Frontal cortex (tissue), 4 donors: ENCODE measurements around the gene SLFNL1. TPM values are rescaled to one million over a fixed set of nuclear protein-coding genes. Genes with fewer than 3 reads are reported as not detected.

ENCODE experiments used
- DNase-seq, 2 donors: peaks; one replicate each; pipeline ENCODE4 v3.0.0; 2012; ENCODE audit warnings: low spot score in 2 of 2
- FAIRE-seq: peaks from 2 replicates; lab custom pipeline; 2012; peaks lifted over from hg19 to GRCh38; lab: Jason Lieb, UNC
- total RNA-seq: library from RNA; depleted of rRNA; stranded (reverse); fragments of >200 nt; gene quantifications from one replicate; pipeline ENCODE4 v1.2.3, GENCODE V29; 2014
- donor health status: control.
- donor health status: control.
- donor health status: control.

SLFNL1 gene
- total RNA-seq, 1 donor from 2014 or later, result 0.82 TPM

DNA sequence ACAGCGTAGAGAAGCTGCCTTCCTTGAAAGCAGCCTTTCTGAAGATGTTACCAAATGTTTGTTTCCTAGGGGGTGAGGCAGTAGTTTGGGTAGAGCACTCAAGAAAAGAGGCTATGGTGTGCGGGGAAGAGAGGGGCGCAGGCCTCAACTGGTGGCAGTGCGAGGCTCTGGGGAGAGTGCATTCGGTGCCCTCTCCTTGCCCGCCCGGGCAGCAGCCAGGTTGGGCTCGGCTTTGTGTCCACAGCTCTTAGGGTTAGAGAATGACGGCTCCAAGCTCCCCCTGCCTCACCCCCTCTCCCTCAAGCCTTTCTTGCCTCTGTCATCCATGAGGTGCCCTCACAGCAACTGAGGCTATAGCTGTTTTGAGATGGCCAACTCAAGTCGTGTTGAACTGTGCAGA lies 899 bp upstream of the SLFNL1 start:
- FAIRE-seq (no peak), DNase-seq (no peak)

DNA sequence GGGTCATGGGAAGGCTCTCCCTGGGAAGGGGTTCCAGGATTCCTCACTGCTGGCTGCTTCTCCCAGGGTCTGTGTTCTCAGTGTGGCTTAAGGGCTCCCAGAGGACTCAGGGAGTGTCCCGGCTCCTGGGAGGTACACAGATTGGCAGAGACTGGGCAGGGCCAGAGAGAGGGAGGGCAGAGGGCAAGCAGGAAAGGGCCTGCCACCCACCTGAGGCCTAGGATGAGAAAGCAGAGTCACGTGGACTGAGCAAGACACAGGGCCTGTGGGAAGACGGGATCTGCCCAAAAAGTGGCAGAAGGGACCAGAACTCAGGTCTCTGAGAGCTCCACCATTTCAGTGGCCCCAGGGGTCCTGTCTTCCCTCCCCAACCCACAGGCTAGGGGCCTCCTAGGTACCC lies 871 bp downstream of the SLFNL1 start:
- DNase-seq, result no peak
- no peak for FAIRE-seq

- DNase-seq (no peak), FAIRE-seq (no peak)
These were observed 1.4 kb downstream of the SLFNL1 start for GRCh38 chr1:41020109-41020576.

GRCh38 chr1:41019353-41019745 lies 2.2 kb downstream of the SLFNL1 start:
- DNase-seq, result no peak
- FAIRE-seq, result no peak

- DNase-seq, result no peak
- FAIRE-seq, result no peak
These were observed 3.5 kb downstream of the SLFNL1 start for GRCh38 chr1:41018018-41018410.

DNA sequence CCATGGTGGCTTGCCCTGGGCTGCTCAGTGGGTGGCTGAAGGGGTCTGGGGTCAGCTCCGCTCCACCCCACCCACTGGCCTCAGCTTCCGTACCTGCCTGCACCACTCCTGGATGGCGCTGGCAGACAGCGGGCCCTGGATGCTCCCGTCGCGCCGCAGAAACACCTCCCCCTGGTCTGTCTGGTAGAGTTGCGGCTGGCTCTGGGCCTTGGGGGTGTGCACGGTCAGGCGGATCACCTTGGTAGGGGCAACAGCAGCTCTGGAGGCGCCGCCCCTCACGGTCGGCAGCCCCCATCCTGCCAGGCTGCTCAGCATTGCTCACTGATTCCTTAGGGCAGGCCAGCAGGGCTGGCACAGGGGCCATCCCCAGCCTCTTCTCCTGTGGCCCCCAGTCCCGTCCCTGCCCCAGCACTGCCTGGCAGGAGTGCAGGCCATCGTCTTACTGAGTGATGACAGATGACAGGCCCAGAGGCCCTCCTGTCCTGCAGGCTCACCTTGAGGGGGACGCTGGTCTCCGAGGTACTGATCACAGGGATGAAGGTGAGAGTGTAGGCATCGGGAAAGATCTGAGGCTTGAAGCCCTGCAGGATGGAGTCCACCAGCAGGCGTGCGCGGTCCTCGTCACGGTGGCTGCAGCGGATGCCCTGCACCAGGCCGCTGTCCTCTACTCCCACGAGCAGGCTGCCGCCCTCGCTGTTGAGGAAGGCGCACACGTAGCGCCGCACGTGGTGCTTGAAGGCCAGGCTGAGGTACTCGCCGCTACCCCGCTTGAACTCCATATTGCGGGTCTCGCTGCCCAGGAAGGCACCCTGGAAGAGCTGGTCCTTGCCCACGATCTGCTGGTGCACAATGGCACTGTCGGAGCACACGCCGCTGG lies 4.1 kb downstream of the SLFNL1 start:
- FAIRE-seq (no peak), DNase-seq (no peak)

DNA sequence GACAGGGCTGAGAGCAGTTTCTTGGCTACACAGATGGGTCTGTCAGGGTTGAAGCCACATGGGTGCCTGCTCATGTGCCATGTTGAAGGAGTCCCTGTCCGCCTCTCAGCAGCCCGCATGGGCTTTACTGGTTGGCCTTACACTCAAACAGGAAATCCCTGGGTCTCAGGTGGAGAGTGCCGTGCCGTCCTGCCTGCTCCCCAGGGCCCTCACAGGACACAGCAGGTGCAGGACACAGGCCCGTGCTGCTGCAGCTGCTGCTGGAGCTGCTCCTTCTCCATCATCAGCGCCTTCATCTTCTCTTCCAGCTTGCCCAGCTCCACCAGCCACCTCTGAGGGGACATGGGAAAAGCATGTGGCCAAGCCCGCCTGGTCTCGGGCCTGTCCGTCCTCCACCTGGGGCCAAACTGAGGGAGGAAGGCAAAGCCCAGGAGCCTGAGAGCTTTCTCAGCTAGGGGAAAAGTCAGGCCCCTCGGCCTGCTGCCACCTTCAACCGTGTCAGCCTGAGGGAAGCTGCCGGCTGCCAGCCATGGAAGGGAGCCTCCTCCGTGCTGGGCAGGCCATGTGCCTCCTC lies 5.5 kb downstream of the SLFNL1 start:
- FAIRE-seq (no peak), DNase-seq (no peak)

DNA sequence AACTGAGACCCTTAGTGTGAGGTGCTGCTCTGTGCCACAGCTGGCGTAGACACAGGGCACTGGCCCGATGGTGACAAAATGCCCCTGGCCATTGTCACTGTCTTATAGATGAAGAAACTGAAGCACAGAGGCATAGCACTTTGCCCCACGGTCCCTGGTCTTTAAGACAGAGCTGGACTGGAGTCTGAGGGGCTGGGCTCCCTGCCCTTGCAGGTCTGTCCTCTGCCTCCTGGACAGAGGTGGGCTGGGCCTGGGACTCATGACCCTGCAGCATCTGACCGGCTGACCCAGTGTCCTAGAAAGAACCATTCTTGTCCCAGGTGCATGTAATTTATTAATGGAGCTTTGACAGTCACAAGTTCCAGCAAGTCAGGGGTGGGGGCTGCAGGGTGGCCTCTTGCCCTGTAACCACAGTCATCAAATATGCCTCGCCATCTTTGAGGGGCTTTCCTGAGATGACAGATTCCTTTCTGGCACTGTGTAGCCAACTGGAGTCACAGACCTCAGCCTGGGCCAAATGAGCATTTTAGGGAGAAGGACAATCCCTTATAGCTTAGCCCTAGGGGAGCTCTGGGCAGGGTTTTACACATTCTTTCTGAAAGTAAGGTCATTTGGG lies 6.1 kb downstream of the SLFNL1 start:
- DNase-seq (no peak), FAIRE-seq (no peak)

DNA sequence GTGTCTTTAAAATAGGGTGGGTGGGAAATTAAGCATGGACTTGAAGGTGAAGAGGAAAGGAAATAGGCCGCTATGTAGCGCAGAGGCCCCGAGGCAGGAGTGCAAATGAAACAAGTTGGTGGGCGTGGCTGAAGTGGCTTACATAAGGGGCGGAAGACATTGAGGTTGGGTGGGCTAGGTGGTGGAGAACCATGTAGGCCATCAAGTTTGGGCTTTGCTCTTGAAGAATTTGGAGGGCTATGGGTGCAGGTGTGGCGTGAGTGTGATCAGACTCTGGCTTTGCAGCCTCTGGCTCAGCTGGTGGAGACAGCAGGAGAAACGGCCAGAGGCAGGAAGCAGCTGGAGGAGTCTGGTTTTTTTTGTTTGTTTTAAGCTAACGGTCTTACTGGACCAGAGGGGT lies 6.7 kb downstream of the SLFNL1 start:
- no peak for FAIRE-seq
- DNase-seq, result no peak

- FAIRE-seq, result no peak
- no peak for DNase-seq
These were observed 7.7 kb downstream of the SLFNL1 start for GRCh38 chr1:41013796-41014195.

GRCh38 chr1:41013024-41013423 lies 8.5 kb downstream of the SLFNL1 start:
- FAIRE-seq (no peak), DNase-seq (no peak)

DNA sequence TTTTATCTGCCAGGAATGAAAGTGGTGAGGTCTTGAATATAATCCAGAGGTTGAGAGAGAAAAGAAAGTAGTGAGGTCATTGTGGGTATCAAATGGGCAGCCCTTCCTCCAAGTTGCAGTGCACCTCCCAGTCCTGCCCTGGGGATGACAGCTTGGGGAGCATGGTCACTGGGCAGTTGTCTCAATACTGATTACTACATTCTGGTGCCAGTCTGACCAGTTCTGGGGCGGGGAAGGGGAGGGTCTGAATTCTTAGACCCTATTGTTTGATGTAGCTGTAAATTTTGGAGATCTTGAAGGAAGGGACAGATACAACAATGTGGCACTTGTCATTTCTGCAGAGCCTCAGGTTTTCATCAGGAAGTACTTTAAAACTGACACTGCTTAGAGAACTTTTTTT lies 11.2 kb downstream of the SLFNL1 start:
- DNase-seq (no peak), FAIRE-seq (no peak)

GRCh38 chr1:41009466-41009865 lies 12.1 kb downstream of the SLFNL1 start:
- FAIRE-seq (no peak), DNase-seq (no peak)

DNA sequence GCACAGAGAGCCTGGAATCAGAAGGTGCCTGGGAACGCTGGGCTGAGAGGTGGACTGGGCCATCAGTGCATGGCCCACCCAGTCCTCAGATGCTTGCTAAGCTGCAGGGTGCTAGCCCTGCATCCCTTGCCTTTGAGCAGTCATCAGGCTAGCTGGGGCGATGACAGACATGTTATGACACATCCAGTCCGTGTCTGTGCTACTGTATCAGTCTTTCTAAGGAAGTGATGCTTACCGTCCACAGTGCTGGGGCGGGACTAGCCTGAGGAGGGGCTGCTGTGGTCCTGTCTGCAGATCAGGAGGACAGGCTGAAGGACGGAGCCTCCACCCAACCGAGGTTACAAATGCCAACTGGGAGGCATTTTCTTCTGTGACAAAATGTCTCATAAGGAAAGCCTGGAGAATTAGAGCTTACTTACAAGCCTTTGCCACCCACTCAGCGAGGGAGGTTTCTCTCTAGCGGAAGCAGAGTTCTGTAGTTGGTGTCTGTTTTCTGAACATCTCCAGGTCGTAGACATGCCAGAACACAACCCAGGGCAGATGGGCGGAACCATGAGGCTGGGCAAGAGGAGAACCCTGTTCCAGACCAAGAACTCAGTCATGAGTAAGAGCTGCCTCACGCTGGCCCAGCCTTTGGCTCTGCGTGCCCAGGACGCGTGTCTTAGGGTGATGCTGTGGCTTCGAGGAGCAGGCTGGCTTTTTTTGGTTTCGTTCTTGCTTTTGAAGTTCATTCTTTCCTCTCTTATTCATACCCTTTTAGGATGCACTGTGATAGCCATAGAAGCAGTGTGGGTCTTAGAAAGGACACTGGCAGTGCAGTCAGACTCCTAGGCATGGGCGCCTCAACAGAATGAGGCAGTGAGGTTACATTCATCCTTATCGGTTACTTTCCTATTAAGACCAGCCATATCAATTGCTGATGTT lies 14.3 kb downstream of the SLFNL1 start:
- DNase-seq (no peak), FAIRE-seq (no peak)

- FAIRE-seq (no peak), DNase-seq (no peak)
These were observed 15.6 kb downstream of the SLFNL1 start for GRCh38 chr1:41005876-41006275.

DNA sequence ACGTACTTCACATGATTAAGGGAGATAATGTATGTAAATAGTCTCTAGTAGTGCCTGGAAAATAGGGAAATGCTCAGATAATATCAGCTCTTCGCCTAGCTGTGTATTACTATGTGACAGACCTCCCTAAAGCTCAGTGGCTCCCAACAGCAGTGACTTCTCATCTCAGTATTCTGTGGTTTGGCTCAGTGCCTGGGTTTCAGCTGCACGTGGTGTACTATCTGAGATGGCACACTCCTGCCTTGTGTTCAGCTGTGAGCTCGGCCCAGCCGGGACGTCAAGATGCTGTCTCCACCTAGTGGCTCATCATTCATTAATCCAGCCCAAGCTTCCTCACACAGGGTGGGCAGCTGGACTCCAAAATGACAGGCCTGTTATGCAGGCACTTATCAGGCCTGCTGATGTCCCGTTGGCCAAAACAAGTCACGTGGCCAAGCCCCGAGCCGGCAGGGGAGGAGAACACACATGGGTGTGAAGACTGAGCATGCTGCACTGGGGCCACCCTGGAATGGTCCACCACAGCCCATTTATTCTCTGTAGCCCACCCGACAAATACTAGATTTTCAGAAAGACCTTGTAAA lies 17.8 kb downstream of the SLFNL1 start:
- FAIRE-seq (no peak), DNase-seq (peak; percentile 51 to 71)

DNA sequence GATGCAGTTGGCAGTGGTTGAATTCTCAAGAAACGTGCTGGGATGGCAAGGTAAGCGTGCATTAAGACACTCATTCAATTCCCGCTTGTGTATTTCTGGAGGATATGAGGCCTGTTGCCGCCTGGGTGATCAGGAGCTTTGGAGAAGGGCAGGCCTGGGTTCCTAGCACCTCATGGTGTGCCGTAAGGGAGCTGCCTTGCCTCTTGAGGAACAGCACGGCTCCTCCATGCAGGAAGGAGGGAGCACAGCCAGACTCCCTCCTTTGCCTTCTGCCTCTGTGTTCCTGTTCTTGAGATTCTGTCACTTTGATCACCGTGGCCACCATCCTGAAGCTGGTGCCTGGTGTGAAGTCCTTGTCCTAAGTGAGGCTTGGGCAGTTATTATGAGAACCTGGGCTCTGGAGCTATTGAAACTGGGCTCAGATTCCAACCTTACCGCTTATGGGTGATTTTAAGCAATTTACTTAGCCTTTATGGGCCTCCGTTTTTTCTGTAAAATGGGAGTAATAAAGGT lies 18.3 kb downstream of the SLFNL1 start:
- FAIRE-seq (no peak), DNase-seq (no peak)

DNA sequence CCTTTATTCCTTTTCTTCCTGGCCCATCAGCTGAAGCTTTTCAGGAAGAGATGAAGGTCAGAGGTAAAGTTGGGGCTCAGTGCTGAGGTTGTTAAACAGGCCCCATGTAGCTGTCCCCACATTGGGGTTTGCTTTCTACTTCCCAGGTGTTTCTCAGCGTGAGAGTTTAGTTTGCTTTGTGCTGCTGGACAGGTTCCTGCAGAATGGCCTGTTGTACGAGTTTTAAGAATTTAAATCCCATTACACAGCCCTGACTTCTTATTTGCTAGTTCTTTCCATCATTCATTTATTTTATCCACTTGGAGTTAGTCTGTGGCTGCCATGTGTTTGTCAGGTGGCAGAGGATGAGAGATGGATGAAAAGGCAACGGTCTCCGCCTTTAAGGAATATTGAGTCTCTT lies 22.9 kb downstream of the SLFNL1 start:
- DNase-seq, result no peak
- FAIRE-seq, result no peak

DNA sequence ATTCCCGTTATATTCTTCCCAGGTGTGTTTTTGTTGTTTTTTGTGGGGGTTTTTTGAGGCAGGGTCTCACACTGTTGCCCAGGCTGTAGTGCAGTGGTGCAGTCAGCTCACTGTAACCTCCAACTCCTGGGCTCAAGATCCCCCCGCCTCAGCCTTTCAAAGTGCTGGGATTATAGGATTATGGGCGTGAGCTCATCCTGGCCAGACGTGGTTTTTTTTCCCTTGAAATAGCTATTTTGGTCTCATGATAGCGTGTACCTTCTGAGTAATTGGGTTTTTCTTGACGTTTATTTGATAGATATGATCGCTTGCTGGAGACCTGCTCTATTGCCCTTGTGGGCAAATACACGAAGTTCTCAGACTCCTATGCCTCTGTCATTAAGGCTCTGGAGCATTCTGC lies 24.4 kb downstream of the SLFNL1 start:
- DNase-seq (no peak), FAIRE-seq (no peak)

DNA sequence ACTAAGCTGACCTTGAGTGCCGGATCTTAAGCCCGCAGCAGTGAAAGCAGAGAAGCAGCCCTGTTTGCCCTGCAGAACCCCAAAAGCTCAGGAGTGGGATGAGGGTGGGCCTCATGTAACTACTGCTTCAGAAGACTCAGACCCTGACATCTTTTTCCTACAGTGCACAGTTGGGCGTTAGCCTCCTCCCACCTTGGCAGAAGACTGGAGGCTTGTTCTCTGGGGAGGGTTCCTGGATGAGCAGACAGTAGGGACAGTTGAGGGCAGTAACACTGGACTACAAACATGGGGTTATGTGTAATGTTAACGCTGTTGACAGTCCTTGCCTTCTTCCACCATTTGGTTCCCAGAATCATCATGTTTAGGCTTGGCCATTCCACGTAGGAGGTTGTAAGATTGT lies 32.5 kb downstream of the SLFNL1 start:
- DNase-seq (no peak), FAIRE-seq (no peak)
